NCI-H69 (cell line): ENCODE data around the gene SUCLG1.
"Not testable (repeated sequence)": the region's sequence is repeated elsewhere in the genome, so short reads cannot be mapped to it uniquely, and the experiment has no call there.

ENCODE experiments used
- DNase-seq: peaks from one replicate; lab custom pipeline; 2025; lab: John Stamatoyannopoulos, UW

The SUCLG1 gene

DNA sequence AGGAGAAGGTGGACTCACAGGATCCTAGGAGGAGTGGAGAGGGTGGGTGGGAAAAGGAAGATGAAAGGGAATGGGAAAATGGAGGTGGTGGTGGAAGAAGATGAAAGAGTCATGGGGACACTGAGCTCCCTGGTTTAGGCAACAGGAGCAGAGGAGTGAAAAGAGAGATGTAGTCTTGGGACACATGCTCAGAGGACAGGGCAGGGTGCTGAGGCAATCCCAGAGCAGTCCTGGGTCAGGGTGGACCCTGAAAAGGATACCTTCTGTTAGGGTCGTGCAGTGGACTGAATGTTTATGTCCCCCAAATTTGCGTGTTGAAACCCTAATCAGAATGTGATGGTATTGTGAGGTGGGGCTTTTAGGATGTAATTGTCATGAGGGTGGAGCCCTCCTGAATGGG, 37.9 kb downstream of the SUCLG1 start:
- DNase-seq, result no peak

DNA sequence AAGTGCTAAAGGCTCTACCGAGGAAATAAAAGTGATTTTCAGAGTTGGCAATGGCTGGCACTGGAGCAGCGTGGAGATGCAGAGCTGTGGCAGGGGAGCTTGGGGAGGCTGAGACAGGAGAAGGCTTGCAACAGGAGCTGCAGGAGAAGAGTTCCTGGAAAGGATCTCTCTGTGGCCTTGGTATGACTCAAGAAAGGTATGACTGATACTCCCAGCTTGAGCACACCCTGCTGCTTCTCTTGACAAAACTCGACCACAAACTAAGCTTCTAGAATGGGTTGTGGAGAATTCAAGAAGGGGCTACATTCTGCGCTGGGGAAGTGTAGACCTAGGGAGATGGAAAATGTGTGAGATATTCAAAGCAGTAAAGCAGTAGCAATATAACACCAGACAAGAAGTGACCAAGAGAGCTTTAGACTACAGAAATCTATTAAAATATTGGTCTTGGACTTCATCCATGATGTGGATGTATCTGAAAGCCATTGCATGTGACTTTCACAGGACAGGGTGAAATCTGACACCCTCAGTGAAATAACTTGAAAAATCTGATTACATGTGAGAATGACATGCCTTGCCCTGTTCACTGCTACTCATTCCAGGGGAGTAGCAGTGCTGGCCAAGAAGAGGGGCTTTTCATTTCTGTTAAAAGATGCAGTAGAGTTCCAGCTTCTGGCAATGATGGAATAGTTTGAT, 41.5 kb downstream of the SUCLG1 start:
- DNase-seq, result no peak

DNA sequence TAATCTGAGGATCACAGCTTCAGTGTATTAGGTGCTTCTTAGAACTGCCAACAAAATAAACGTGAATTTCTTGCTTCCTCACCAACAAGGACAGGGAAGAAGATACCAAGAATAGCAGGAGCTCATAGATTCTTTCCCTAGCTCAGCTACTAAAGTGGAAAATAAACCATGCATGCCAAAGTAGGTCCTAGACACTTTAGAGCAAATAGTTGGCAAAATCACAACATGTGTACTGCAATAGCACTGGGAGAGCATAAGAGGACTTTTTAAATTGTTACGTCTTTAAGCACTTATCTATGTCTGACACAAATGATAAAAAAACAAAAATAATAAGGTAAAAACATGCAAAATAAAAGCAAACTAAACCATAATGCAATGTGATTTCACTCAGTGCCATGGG, 49.5 kb downstream of the SUCLG1 start:
- no peak for DNase-seq

DNA sequence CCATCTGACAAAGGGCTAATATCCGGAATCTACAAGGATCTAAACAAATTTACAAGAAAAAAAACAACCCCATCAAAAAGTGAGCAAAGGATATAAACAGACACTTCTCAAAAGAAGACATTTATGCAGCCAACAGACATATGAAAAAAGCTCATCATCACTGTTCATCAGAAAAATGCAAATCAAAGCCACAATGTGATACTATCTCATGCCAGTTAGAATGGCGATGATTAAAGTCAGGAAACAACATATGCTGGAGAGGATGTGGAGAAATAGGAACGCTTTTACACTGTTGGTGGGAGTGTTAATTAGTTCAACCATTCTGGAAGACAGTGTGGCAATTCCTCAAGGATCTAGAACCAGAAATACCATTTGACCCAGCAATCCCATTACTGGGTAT, 57.0 kb downstream of the SUCLG1 start:
- DNase-seq, result not testable (repeated sequence)

DNA sequence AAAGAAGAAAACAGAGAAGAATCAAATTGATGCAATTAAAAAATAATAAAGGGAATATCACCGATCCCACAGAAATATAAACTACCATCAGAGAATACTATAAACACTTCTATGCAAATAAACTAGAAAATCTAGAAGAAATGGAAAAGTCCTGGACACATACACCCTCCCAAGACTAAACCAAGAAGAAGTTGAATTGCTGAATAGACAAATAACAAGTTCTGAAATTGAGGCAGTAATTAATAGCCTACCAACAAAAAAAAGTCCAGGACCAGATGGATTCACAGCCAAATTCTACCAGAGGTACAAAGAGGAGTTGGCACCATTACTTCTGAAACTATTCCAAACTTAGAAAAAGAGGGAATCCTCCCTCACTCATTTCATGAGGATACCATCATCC, 59.2 kb downstream of the SUCLG1 start:
- DNase-seq, result not testable (repeated sequence)

DNA sequence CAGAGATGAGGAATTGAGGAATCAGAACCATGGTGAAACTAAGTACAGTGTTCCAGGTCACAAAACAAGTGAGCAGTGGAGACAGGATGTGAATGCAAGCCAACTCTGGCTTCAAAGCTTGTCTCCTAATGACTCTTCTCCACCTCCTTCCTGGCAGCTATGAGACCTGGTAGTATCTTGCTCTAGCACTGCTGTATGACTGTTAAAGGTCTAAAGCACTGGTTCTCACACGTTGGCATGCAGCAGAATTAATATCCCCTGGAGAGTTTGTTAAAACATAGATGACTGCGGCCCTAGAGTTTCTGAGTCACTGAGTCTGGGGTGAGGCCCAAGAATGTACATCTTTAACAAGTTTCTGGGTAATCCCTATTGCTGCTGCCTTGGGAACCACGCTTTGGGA, 63.3 kb downstream of the SUCLG1 start:
- DNase-seq, result no peak

DNA sequence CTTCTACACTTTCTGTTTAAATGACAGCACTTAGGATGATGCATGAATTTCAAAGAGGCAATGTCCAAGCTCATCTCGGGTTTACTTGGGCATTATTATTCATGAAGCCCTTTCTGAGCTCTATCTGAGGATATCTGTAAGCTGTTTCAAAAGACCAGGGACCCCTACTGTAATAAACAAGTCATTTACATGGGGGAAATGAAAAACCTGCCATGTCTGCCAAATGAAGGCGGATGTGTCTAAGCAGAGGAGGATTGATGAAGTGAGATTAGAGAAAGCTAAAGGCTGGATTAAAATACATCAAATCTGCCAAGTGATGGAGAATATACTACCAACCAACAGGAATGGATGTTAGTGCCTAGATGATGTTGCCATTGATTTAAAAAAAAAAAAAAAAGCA, 64.5 kb downstream of the SUCLG1 start:
- no peak for DNase-seq

DNA sequence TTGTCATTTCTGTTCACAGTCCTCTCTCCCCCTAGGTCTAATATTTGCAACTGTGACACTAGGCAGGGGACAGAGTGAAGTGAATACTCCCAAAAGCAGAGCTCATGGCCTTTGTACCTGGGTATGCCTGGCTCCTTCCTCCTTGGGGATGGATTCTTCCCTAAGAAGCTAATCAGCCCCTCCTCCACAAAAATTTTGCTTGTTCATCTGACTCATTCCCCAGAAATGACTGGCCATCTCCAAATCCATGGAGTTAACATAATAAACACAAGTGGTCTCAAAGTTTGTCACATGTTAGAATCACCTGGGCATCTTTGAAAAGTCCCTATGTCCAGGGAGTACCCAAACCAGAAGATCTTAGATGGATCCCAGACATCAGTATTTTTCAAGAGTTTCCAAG, 65.3 kb downstream of the SUCLG1 start:
- DNase-seq, result no peak

DNA sequence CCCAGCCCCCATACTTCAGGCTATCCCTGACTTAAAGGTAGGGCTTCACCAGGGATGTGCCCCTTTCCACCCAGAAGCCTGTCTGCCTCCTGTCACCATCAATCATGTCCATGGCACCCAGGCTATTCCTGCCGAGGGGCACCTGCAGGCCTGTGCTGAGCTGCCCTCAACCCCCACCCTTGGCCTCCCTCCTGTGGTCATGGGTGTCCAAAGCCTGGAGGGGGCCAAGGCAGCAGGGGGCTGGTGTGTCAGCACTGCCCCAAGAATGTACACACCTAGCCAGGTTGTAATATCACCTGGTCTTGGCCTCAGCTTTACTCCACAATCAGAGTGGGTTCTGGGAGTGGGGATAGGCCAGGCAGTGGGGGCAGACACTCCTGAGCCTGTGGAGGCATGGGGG, 69.3 kb downstream of the SUCLG1 start:
- DNase-seq, result no peak

DNA sequence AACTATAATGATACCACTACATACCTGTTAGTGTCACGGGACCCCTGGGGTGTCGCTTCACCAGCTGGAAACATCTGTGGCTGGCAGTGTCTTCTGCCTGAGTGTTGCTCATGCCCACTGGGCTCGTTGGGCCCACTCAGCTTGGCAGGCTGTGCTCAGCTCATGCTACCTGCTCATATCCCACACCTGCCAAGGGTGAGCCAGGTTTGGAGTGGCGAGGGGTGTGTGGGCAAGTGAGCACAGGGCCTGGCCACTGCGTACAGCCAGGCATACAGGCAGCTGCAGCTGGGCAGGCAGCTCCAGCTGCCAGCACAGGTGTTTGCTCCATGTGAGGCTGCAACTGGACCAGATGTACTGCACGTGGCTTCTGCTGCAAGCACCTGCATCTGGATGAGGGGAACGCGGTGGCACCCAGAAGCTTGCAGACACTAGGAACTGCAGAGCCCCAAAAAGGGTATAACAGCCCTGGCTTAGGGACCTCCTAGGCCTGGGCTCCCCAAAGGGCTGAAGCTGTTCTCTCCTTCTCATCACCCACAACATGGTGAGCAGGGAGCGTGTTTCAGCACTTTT, 70.1 kb downstream of the SUCLG1 start:
- no peak for DNase-seq

DNA sequence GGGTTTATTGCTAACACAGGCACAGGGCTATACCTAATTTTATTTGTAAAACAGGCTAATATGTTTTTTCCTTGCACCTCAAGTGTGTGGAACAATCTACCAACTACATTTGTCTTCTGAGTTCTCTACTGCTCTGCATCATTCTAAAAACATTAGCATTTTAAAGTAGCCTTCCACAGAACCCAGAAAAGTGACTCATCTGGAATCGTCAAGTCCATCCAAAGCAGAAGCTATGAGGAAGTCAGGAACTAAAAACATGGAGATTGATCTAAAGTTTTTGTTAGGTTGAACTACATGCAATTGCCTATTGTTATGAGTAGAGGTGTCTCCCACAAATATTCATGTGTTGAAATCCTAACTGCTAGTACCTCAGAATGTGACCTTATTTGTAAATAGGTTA, 70.9 kb downstream of the SUCLG1 start:
- DNase-seq, result no peak

DNA sequence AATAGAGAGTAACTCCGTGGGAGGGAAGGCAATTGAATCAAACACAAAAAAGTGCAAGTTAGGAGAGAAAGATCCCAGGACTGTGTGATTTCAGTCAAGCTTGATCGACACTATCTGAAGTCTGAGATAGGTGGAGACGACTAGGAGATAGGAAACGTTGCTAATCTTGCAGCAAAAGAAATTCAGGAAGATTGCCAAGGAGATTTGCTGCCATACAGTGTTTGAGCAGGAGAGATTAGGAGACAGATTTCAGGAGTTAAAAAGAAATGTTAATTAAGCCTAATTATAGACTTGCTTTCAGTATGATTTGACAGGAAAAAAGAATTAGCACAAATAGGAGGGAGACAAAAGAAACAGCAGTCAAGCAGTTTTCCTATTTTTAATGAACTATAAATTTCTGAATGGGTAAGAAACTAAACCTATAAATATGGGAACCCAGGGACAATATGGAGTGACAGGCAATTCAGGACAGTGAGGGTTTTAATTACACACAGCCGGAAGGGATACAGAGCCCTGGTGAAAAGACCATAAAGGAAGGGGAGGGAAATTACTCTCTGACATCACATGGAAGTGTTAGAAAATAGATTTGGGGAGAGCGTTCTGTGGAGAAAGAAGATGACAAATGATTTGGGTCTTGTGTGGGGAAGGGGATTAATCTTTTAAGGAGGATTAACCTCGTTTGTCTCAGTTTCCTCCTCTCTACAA, 72.6 kb downstream of the SUCLG1 start:
- peak; percentile 77 for DNase-seq

DNA sequence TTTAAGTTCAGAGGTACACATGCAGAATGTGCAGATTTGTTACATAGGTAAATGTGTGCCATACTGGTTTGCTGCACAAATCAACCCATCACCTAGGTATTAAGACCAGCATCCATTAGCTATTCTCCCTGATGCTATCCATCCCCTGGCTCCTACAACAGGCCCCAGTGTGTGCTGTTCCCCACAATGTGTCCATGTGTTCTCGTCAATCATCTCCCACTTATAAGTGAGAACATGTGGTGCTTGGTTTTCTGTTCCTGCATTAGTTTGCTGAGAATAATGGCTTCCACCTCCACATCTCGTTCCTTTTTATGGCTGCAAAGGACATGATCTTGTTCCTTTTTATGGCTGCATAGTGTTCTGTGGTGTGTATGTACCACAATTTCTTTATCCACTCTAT, 75.8 kb downstream of the SUCLG1 start:
- no peak for DNase-seq

DNA sequence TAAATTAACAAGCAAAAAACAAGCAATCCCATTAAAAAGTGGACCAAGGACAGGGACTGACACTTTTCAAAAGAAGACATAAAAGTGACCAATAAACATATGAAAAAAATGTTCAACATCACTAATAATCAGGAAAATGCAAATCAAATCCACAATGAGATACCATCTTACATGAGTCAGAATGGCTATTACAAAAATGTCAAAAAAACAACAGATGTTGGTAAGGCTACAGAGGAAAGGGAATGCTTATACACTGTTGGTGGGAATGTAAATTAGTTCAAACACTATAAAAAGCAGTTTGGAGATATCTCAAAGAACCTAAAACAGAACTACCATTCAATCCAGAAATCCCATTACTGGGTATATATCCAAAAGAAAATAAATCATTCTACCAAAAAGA, 78.2 kb downstream of the SUCLG1 start:
- DNase-seq, result no peak

DNA sequence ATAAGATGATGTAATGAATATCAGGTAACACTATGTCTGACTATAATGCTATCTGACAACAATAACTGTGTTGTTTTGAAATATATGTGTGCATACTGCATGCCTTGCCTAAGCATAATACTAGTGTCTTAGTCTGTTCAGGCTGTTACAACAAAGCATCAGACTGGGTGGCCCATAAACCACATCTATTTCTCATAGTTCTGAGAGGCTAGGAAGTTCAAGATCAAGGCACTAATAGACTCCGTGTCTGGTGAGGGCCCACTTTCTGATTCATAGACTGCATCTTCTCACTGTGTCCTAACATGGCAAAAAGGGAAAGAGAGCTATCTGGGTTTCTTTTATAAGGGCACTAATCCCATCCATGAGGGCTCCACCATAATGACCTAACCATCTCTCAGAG, 80.1 kb downstream of the SUCLG1 start:
- no peak for DNase-seq

DNA sequence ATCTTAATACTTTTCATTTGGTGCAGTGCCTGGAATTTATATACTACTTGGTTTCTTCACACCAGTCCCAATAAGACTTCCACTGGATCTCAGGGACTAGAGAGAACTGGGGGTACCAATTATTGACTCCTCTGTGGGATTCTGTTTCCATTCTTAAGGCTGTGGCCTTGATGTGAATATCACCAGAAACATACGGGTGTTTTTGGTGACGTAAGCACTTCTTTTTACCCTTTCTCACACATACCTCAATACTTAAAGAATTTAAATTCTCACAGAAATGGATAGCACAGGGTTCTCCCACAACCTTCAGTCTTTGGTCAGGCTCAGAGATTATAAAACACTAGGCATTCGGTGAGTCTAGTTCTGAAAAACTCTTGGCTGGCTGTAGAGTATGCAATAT, 84.1 kb downstream of the SUCLG1 start:
- DNase-seq, result no peak

DNA sequence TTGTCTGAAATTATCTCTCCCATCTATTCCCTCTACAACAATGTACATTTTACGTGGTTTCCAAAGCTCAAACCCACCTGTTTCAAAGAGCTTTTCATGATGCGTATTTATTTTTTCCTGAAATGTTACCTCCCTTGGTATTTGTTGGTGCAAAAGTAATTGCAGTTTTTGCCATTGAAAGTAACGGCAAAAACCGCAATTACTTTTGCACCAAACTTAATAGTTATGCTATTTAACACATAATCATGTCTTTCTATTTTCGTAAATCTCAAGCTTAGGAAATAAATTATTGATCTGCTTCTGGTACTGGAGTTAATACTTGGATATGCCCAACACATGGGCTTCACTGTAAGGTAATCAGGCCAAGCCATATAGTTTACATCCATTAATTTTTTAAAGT, 85.2 kb downstream of the SUCLG1 start:
- DNase-seq, result no peak
